ENCODE results near the gene LETM1.

DNA sequence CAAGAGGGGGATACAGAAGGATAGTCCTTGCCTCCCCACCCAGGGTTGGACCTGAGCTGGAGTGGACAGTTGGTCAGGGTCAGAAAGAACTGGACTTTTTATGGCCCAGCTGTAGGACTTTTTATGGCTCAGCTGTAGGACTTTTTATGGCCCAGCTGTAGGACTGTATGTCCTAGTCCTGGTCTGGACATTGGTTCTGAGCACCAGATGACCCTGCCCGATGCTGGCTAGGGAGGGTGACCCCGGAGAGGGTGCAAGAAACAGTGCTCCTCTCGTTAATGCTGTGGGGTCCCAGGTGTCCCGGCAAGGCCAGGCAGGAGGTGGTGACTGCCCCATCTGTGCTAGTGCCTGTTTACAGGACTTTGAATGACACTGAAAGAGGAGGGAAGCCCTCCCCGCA, 2.0 kb upstream of the LETM1 start:
- TF ChIP-seq, protein P1, sequence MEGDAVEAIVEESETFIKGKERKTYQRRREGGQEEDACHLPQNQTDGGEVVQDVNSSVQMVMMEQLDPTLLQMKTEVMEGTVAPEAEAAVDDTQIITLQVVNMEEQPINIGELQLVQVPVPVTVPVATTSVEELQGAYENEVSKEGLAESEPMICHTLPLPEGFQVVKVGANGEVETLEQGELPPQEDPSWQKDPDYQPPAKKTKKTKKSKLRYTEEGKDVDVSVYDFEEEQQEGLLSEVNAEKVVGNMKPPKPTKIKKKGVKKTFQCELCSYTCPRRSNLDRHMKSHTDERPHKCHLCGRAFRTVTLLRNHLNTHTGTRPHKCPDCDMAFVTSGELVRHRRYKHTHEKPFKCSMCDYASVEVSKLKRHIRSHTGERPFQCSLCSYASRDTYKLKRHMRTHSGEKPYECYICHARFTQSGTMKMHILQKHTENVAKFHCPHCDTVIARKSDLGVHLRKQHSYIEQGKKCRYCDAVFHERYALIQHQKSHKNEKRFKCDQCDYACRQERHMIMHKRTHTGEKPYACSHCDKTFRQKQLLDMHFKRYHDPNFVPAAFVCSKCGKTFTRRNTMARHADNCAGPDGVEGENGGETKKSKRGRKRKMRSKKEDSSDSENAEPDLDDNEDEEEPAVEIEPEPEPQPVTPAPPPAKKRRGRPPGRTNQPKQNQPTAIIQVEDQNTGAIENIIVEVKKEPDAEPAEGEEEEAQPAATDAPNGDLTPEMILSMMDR (IDR thresholded peaks at IDR 0.05): no peak
- TF ChIP-seq POLR2AphosphoS5 (IDR thresholded peaks at IDR 0.05) (no peak), POLR2A (IDR thresholded peaks at IDR 0.05) (no peak)

All from prostate gland (tissue), 2 donors.